HCT116 (cell line): ENCODE data around the gene INO80.

Source experiments
- CTCF ChIP-seq, 3 experiments: fragments of 200-600 bp in 1 of 3; sonication (generic) in 1 of 3; IDR thresholded peaks in 2 of 3; conservative IDR thresholded peaks in 1 of 3; 2 replicates each; pipeline ENCODE4 v1.5.1; 2012 to 2017; ENCODE audit warnings: low read depth in 2 of 3, low read length in 2 of 3, antibody characterized with exemption in 1 of 3, borderline replicate concordance in 1 of 3, control low read depth in 1 of 3, mild to moderate bottlenecking in 1 of 3, mixed read lengths in 1 of 3, mixed run types in 1 of 3, moderate library complexity in 1 of 3; ENCODE audit not compliant: insufficient read depth in 1 of 3
- EGR1 ChIP-seq: IDR thresholded peaks from 2 replicates; pipeline ENCODE4 v1.6.1; 2012; ENCODE audit warnings: low read depth
- EZH2 ChIP-seq: fragments of 200-600 bp; sonication (generic); IDR thresholded peaks from 2 replicates; pipeline ENCODE4 v1.6.1; 2017; ENCODE audit warnings: antibody characterized with exemption, mixed run types
- FOSL1 ChIP-seq: IDR thresholded peaks from 2 replicates; pipeline ENCODE4 v1.6.1; 2012; ENCODE audit warnings: low read depth
- JUND ChIP-seq: IDR thresholded peaks from 2 replicates; pipeline ENCODE4 v1.6.1; 2012
- MAX ChIP-seq: IDR thresholded peaks from 2 replicates; pipeline ENCODE4 v1.6.1; 2012
- POLR2A ChIP-seq: IDR thresholded peaks from 2 replicates; pipeline ENCODE4 v1.7.0; 2011; ENCODE audit warnings: borderline replicate concordance; ENCODE audit not compliant: insufficient read depth, insufficient read length; ENCODE audit errors: extremely low read depth
- POLR2AphosphoS5 ChIP-seq: IDR thresholded peaks from 2 replicates; pipeline ENCODE4 v1.6.1; 2011; ENCODE audit warnings: mild to moderate bottlenecking, low read depth, low read length, moderate library complexity
- RAD21 ChIP-seq: IDR thresholded peaks from 2 replicates; pipeline ENCODE4 v1.6.1; 2012; ENCODE audit warnings: low read depth, mild to moderate bottlenecking
- REST ChIP-seq: IDR thresholded peaks from 2 replicates; pipeline ENCODE4 v1.6.1; 2012; ENCODE audit warnings: low read depth
- YY1 ChIP-seq: IDR thresholded peaks from 2 replicates; pipeline ENCODE4 v1.6.1; 2011; ENCODE audit warnings: low read length, low read depth, moderate library complexity, mild to moderate bottlenecking; ENCODE audit not compliant: insufficient replicate concordance; ENCODE audit errors: extremely low read depth
- ZFX ChIP-seq: fragments of 450-650 bp; IDR thresholded peaks from 2 replicates; pipeline ENCODE4 v1.6.1; 2017

- no peak for TF ChIP-seq CTCF (IDR thresholded peaks at IDR 0.05 in 2 of 3, conservative IDR thresholded peaks at IDR 0.05 in 1 of 3; ENCODE audit: borderline replicate concordance in 1 of 3, insufficient read depth in 1 of 3, low read depth in 2 of 3, low read length in 2 of 3)
- no peak for TF ChIP-seq EGR1
- no peak for TF ChIP-seq MAX
- no peak for TF ChIP-seq YY1
- no peak for TF ChIP-seq ZFX
- TF ChIP-seq FOSL1 = no peak
- TF ChIP-seq RAD21 = no peak
- no peak for TF ChIP-seq EZH2
- TF ChIP-seq REST = no peak
- TF ChIP-seq POLR2AphosphoS5 = no peak
- no peak for TF ChIP-seq JUND
- no peak for TF ChIP-seq POLR2A
These were observed 38.0 kb downstream of the INO80 start for GRCh38 chr15:41078125-41078524.
